IPS-15b (cell line): ENCODE data around the gene KMT5B.
"Not testable (repeated sequence)": the region's sequence is repeated elsewhere in the genome, so short reads cannot be mapped to it uniquely, and the experiment has no call there.

Experiments
- H3K27me3 ChIP-seq: one replicate; pipeline ENCODE4 v1.6.1; 2013; ENCODE audit warnings: low read length; ENCODE audit not compliant: control insufficient read depth, insufficient read depth
- H3K36me3 ChIP-seq: one replicate; pipeline ENCODE4 v1.6.1; 2013; ENCODE audit warnings: low read length; ENCODE audit not compliant: control insufficient read depth, insufficient read depth
- H3K4me1 ChIP-seq: one replicate; pipeline ENCODE4 v1.6.1; 2013; ENCODE audit warnings: mild to moderate bottlenecking, low read length; ENCODE audit not compliant: control insufficient read depth, insufficient read depth
- H3K4me3 ChIP-seq: one replicate; pipeline ENCODE4 v1.5.1; 2013; ENCODE audit warnings: low read depth, low read length
- H3K9ac ChIP-seq: one replicate; pipeline ENCODE4 v1.6.1; 2013; ENCODE audit warnings: low read depth, mild to moderate bottlenecking, low read length
- H3K9me3 ChIP-seq: one replicate; pipeline ENCODE4 v1.6.1; 2013; ENCODE audit warnings: mild to moderate bottlenecking, low read length; ENCODE audit not compliant: control insufficient read depth, insufficient read depth

KMT5B gene

GRCh38 chr11:68251765-68252164 is 38.7 kb upstream of the KMT5B start:
- H3K9me3 ChIP-seq = no peaks in the 10 kb centered on the region
- peaks cover 2% of the 10 kb centered on the region for H3K4me1 ChIP-seq
- no peaks in the 10 kb centered on the region for H3K27me3 ChIP-seq
- H3K9ac ChIP-seq = no peak overlapping the region
- no peak overlapping the region for H3K4me3 ChIP-seq
- H3K36me3 ChIP-seq = no peaks in the 10 kb centered on the region

DNA sequence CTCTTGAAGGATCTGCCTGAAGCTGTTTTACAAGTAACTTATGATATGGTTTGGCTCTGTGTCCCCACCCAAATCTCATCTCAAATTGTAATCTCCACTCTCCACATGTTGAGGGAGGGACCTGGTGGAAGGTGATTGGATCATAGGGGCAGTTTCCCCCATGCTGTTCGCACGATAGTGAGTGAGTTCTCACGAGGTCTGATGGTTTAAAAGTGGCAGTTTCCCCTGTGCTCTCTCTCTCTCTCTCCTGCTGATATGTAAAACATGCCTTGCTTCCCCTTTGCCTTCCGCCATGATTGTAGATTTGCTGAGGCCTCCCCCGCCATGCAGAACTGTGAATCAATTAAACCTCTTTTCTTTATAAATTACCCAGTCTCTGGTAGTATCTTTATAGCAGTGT is 31.8 kb upstream of the KMT5B start:
- not testable (repeated sequence) for H3K9ac ChIP-seq

GRCh38 chr11:68243847-68244246 is 30.8 kb upstream of the KMT5B start:
- not testable (repeated sequence) for H3K4me1 ChIP-seq, H3K9ac ChIP-seq, H3K27me3 ChIP-seq, H3K9me3 ChIP-seq, H3K36me3 ChIP-seq, H3K4me3 ChIP-seq

More for the DNA sequence above, 31.8 kb upstream of the KMT5B start:
- not testable (repeated sequence) for H3K4me3 ChIP-seq, H3K4me1 ChIP-seq, H3K9me3 ChIP-seq, H3K36me3 ChIP-seq, H3K27me3 ChIP-seq

GRCh38 chr11:68242616-68243015 is 29.5 kb upstream of the KMT5B start:
- Histone ChIP-seq H3K9ac (no peak overlapping the region), H3K27me3 (no peaks in the 10 kb centered on the region), H3K9me3 (no peaks in the 10 kb centered on the region), H3K36me3 (no peaks in the 10 kb centered on the region), H3K4me3 (no peak overlapping the region), H3K4me1 (no peaks in the 10 kb centered on the region)

- Histone ChIP-seq H3K4me1 (no peaks in the 10 kb centered on the region), H3K36me3 (no peaks in the 10 kb centered on the region), H3K9ac (no peak overlapping the region), H3K4me3 (no peak overlapping the region), H3K9me3 (no peaks in the 10 kb centered on the region), H3K27me3 (no peaks in the 10 kb centered on the region)
Observed at GRCh38 chr11:68231621-68232020, 18.5 kb upstream of the KMT5B start.

DNA sequence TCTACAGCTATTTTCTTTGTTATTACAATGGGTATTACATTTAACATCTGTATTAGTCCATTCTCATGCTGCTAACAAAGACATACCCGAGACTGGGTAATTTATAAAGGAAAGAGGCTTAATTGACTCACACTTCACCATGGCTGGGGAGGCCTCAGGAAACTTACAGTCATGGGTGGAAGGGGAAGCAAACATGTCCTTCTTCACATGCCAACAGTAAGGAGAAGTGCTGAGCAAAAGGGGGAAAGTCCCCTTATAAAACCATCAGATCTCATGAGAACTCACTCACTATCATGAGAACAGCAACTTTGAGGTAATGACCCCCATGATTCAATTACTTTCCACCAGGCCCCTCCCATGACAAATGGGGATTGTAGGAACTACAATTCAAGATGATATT is 16.5 kb upstream of the KMT5B start:
- no peaks in the 10 kb centered on the region for H3K36me3 ChIP-seq
- no peak overlapping the region for H3K4me3 ChIP-seq
- H3K9me3 ChIP-seq = no peaks in the 10 kb centered on the region
- no peaks in the 10 kb centered on the region for H3K27me3 ChIP-seq
- H3K9ac ChIP-seq = no peak overlapping the region
- no peaks in the 10 kb centered on the region for H3K4me1 ChIP-seq

GRCh38 chr11:68226421-68226820 is 13.3 kb upstream of the KMT5B start:
- no peak overlapping the region for H3K4me3 ChIP-seq
- H3K36me3 ChIP-seq = no peaks in the 10 kb centered on the region
- no peaks in the 10 kb centered on the region for H3K9me3 ChIP-seq
- no peak overlapping the region for H3K9ac ChIP-seq
- H3K4me1 ChIP-seq = no peaks in the 10 kb centered on the region
- no peaks in the 10 kb centered on the region for H3K27me3 ChIP-seq

DNA sequence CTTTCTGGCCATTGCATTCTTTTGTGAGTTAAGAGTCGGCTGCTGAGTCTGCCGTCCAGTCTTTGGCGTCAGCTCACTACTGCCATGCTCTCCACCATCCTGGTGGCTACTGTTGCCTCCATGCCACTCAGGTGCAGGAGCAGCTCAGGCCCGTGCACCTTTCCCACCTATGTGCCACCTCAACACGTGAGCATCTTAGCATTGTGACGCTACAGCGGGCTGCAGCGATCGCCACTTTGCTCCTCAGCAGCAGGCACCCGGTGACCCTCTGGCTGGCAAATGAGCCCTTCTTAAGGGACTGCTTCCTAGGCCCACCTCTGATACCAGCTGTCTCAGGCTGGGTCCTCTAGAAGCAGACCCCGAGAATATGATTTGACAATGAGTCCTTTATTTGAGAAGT is 11.5 kb upstream of the KMT5B start:
- no peak overlapping the region for H3K9ac ChIP-seq
- H3K4me1 ChIP-seq = no peaks in the 10 kb centered on the region
- H3K9me3 ChIP-seq = no peaks in the 10 kb centered on the region
- no peaks in the 10 kb centered on the region for H3K36me3 ChIP-seq
- no peaks in the 10 kb centered on the region for H3K27me3 ChIP-seq
- H3K4me3 ChIP-seq = no peak overlapping the region

DNA sequence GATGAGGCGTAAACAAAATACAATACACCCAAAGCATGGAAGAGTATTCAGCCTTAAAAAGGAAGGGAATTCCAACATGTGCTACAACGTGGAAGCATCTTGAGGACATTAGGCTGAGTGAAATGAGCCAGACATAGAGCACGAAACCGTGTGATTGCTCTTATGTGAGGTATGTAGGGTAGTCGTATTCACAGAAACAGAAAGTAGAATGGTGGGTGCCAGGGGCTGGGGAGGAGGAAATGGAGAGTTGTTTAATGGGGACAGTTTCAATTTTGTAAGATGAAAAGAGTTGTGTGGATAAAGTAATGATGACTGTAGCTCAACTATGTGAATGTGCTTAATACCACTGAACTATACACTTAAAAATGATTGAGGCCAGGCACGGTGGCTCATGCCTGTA is 10.2 kb upstream of the KMT5B start:
- Histone ChIP-seq H3K4me1 (no peaks in the 10 kb centered on the region), H3K36me3 (no peaks in the 10 kb centered on the region), H3K4me3 (no peak overlapping the region), H3K9ac (no peak overlapping the region), H3K9me3 (no peaks in the 10 kb centered on the region), H3K27me3 (no peaks in the 10 kb centered on the region)

DNA sequence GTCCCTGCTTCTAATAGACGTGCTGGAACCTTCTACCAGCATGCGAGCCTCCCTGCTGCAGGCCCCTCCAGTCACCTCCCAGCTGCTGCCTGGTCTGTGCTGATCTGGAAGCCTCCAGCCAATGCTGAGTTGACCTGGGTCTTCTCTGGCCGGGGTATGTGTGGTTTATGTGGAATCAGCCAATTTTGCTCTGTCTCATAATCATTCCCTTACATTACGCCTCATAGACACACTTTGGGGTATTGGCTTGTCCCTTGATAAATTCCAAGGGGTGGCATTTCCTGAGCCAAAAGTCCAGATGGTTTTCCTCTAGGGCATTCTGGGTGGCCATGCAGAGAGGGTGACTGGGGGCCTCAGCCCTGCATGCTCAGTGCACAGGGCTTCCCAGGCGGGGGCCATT is 8.3 kb upstream of the KMT5B start:
- H3K27me3 ChIP-seq = peaks cover 2% of the 10 kb centered on the region

DNA sequence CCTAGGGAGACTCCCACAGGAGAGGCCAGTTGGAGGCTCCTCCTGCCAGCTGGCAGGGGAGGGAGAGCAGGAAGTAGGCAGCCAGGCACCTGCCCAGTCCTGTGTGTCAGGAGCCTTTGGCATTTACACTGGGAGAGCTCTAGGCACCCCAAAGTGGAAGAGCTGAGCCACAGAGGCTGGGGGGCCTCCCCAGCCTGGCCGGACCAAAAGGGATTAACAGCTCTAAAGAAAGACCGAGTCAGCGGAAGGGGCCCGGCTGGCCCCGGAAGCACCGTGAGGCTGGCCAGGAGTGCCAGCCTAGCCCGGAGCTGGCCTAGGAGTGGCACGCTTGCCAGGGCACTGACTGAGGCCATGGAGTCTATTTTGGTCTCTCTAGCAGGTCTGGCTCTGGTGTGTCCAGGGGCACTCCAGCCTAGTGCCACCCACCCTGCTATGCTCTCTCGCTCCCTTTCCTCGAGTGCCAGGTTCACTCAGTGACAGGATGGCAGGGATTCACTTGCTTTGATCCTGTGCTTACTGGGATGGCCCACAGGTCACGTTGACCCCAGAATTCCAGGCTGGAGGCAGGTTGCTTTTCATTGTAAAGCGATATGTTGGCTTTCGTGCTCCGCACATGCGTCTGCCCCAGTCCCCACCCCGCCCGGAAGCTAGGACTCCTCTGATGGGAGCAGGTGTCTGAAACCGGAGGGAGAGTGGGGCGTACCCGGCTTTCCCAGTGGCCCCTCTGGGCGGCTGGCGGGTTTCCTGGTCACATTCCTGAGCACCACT is 3.3 kb upstream of the KMT5B start:
- Histone ChIP-seq H3K9ac (no peak overlapping the region), H3K4me1 (no peaks in the 10 kb centered on the region), H3K9me3 (no peaks in the 10 kb centered on the region), H3K27me3 (peaks cover 12% of the 10 kb centered on the region), H3K36me3 (no peaks in the 10 kb centered on the region), H3K4me3 (no peak overlapping the region)

More for the DNA sequence above, 8.3 kb upstream of the KMT5B start:
- Histone ChIP-seq H3K4me1 (no peaks in the 10 kb centered on the region), H3K9ac (no peak overlapping the region), H3K4me3 (no peak overlapping the region), H3K9me3 (no peaks in the 10 kb centered on the region), H3K36me3 (no peaks in the 10 kb centered on the region)

DNA sequence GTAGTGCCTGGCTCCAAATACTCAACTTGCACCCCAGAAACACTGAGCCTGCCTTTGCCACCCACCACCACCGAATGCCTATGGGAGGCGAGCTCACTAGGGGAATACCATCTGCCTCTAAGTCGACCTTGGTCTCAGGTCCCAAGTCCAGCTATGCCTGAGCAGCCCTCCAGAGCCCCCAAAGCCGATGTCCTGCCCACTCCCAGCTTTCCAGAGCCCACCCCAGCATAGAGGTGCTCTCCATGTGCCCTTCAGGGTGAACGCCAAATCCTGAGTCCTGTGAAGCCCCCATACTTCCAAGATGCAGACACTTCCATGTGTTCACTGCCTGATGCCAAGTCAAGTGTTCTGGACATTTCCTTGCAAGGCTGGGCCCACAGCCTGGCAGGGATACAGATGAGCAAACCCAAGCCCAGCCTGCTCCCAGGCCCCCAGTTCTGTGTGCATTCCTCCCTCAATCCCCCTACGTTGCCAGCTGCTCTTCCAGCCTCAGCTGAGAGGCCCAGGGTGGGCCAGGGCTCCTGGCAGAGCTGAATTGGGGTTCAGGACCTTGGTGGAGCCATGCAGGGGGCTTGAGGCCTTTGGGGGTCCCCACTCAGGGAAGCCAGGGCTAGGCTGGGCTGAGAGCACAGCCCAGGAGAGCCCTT is 2.6 kb upstream of the KMT5B start:
- Histone ChIP-seq H3K27me3 (peaks cover 12% of the 10 kb centered on the region), H3K4me1 (no peaks in the 10 kb centered on the region), H3K9ac (no peak overlapping the region), H3K36me3 (no peaks in the 10 kb centered on the region), H3K4me3 (no peak overlapping the region), H3K9me3 (no peaks in the 10 kb centered on the region)
